Glutamatergic neuron (in vitro differentiated cells): ENCODE data around the gene UCK2. TPM values are rescaled to one million over a fixed set of nuclear protein-coding genes. Genes with fewer than 3 reads are reported as not detected.

Source experiments
- DNase-seq: peaks from one replicate; pipeline ENCODE4 v3.0.0; 2022
- H3K27ac Mint-ChIP-seq: one replicate; pipeline ENCODE4 v1.8.0; 2020; ENCODE audit warnings: mild to moderate bottlenecking, mixed read lengths, inconsistent platforms; ENCODE audit not compliant: unreplicated experiment
- H3K27me3 Mint-ChIP-seq: one replicate; pipeline ENCODE4 v1.8.0; 2020; ENCODE audit warnings: mild to moderate bottlenecking, moderate library complexity, mixed read lengths, inconsistent platforms; ENCODE audit not compliant: unreplicated experiment
- H3K36me3 Mint-ChIP-seq: one replicate; pipeline ENCODE4 v1.8.0; 2020; ENCODE audit warnings: mild to moderate bottlenecking, mixed read lengths, inconsistent platforms; ENCODE audit not compliant: unreplicated experiment
- H3K4me1 Mint-ChIP-seq: one replicate; pipeline ENCODE4 v1.8.0; 2020; ENCODE audit warnings: mild to moderate bottlenecking, low read depth, mixed read lengths, inconsistent platforms; ENCODE audit not compliant: unreplicated experiment
- H3K4me3 Mint-ChIP-seq: one replicate; pipeline ENCODE4 v1.8.0; 2020; ENCODE audit warnings: mild to moderate bottlenecking, mixed read lengths, inconsistent platforms; ENCODE audit not compliant: unreplicated experiment
- H3K9me3 Mint-ChIP-seq: one replicate; pipeline ENCODE4 v1.8.0; 2020; ENCODE audit warnings: mild to moderate bottlenecking, moderate library complexity, mixed read lengths, inconsistent platforms; ENCODE audit not compliant: unreplicated experiment
- CTCF ChIP-seq: fragments of 200-600 bp; sonication (generic); IDR thresholded peaks from one replicate; pipeline ENCODE4 v1.5.0; 2021; ENCODE audit not compliant: partially characterized antibody, unreplicated experiment
- total RNA-seq: library from RNA; stranded (reverse); fragmentation: NEBNext Ultra II Directional; extraction: Animal tissue kit (Norgen Biotek cat#: 25700); gene quantifications from one replicate; pipeline ENCODE4 v1.2.1, GENCODE V29; 2021; ENCODE audit not compliant: unreplicated experiment

Gene UCK2
- total RNA-seq, 1 donor from 2014 or later = 29.9 TPM

- TF ChIP-seq CTCF = no peak
- H3K4me1 Mint-ChIP-seq = no peaks in the 10 kb centered on the region
- no peak for DNase-seq
- H3K4me3 Mint-ChIP-seq = no peak overlapping the region
- H3K27me3 Mint-ChIP-seq = peaks cover 6% of the 10 kb centered on the region
- H3K36me3 Mint-ChIP-seq = no peaks in the 10 kb centered on the region
- no peak overlapping the region for H3K27ac Mint-ChIP-seq
- H3K9me3 Mint-ChIP-seq = peaks cover 2% of the 10 kb centered on the region
Observed at GRCh38 chr1:165890684-165891083, 63.3 kb downstream of the UCK2 start.

- peaks cover 2% of the 10 kb centered on the region for H3K9me3 Mint-ChIP-seq
- TF ChIP-seq CTCF = no peak
- no peaks in the 10 kb centered on the region for H3K4me1 Mint-ChIP-seq
- no peak overlapping the region for H3K27ac Mint-ChIP-seq
- no peak for DNase-seq
- no peaks in the 10 kb centered on the region for H3K36me3 Mint-ChIP-seq
- peaks cover 6% of the 10 kb centered on the region for H3K27me3 Mint-ChIP-seq
- H3K4me3 Mint-ChIP-seq = no peak overlapping the region
Observed at GRCh38 chr1:165891111-165891860, 63.9 kb downstream of the UCK2 start.

- Mint-ChIP-seq H3K4me3 (no peak overlapping the region), H3K36me3 (no peaks in the 10 kb centered on the region), H3K27me3 (peaks cover 6% of the 10 kb centered on the region), H3K27ac (no peak overlapping the region), H3K4me1 (peaks cover 1% of the 10 kb centered on the region), H3K9me3 (peaks cover 2% of the 10 kb centered on the region)
- no peak for TF ChIP-seq CTCF
- no peak for DNase-seq
Observed at GRCh38 chr1:165892935-165893334, 65.5 kb downstream of the UCK2 start.

GRCh38 chr1:165893507-165893906 lies 66.1 kb downstream of the UCK2 start:
- H3K27ac Mint-ChIP-seq = no peak overlapping the region
- peaks cover 6% of the 10 kb centered on the region for H3K27me3 Mint-ChIP-seq
- H3K9me3 Mint-ChIP-seq = peaks cover 5% of the 10 kb centered on the region
- peaks cover 6% of the 10 kb centered on the region for H3K4me1 Mint-ChIP-seq
- no peak for DNase-seq
- TF ChIP-seq CTCF = no peak
- H3K4me3 Mint-ChIP-seq = no peak overlapping the region
- H3K36me3 Mint-ChIP-seq = no peaks in the 10 kb centered on the region

- TF ChIP-seq CTCF = no peak
- H3K9me3 Mint-ChIP-seq = peaks cover 5% of the 10 kb centered on the region
- H3K4me1 Mint-ChIP-seq = peaks cover 14% of the 10 kb centered on the region
- H3K4me3 Mint-ChIP-seq = no peak overlapping the region
- peaks cover 6% of the 10 kb centered on the region for H3K27me3 Mint-ChIP-seq
- no peak overlapping the region for H3K27ac Mint-ChIP-seq
- H3K36me3 Mint-ChIP-seq = no peaks in the 10 kb centered on the region
- DNase-seq = no peak
Observed at GRCh38 chr1:165894591-165894990, 67.2 kb downstream of the UCK2 start.
